Dermis blood vessel endothelial cell (primary cell): ENCODE measurements around the gene NOP14. TPM values are rescaled to one million over a fixed set of nuclear protein-coding genes. Genes with fewer than 3 reads are reported as not detected.
"Not testable (repeated sequence)": the region's sequence is repeated elsewhere in the genome, so short reads cannot be mapped to it uniquely, and the experiment has no call there.

Experiments used
- DNase-seq: peaks from one replicate; pipeline ENCODE4 v3.0.0; 2010
- total RNA-seq: library from RNA; depleted of rRNA; stranded (reverse); fragments of >200 nt; gene quantifications from 2 replicates; pipeline ENCODE4 v1.2.3, GENCODE V29; 2014

NOP14 gene
- 18.5 and 32.4 TPM in 2 replicates for total RNA-seq

DNA sequence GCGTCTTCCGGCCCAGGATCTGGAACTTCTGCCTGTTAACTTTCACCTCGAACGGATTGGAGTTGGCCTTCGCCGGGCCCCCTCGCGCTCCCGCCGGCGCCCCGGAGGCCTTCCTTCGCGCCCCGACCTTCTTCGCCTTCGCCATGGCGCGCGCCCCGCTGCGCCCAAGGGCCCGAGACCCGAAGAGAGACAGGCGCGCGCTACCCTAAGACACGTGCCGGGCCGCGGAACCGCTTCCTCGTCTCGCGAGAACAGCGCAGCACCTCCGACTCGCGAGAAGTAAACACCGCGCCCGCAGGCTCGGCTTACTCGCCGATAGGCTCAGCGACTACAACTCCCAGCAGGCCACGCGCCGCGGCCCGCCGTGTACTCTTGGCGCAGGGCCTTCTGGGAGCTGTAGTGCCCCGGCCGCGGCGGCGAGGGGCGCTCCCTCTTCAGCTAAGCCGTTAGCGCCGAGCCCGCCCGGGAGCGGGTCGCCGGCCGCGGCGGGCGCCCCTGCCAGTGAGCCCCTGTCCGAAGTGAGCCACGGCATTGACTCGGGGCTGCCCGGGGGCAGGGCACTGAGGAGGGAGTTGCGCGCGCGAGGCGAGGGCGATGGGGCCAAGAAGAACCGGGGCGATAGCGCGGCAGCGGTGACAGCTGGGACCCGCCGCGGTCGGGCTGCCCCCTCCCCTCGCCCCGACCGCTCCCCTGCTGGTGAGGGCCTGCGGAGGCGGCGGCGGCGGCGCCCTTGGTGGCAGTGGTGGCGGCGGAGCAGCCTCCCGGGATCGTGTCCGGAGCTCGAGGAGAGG is at the start of gene NOP14, which contains the start of gene GRK4:
TSS of gene NOP14 (minus strand) at position 232 of the 791 bp plus-strand sequence. CDS start at position 145, 87 bp downstream.
TSS of gene GRK4 (plus strand) at position 397 of the 791 bp plus-strand sequence. CDS start 500 bp downstream, outside the sequence.
- DNase-seq, result peak; percentile 99

DNA sequence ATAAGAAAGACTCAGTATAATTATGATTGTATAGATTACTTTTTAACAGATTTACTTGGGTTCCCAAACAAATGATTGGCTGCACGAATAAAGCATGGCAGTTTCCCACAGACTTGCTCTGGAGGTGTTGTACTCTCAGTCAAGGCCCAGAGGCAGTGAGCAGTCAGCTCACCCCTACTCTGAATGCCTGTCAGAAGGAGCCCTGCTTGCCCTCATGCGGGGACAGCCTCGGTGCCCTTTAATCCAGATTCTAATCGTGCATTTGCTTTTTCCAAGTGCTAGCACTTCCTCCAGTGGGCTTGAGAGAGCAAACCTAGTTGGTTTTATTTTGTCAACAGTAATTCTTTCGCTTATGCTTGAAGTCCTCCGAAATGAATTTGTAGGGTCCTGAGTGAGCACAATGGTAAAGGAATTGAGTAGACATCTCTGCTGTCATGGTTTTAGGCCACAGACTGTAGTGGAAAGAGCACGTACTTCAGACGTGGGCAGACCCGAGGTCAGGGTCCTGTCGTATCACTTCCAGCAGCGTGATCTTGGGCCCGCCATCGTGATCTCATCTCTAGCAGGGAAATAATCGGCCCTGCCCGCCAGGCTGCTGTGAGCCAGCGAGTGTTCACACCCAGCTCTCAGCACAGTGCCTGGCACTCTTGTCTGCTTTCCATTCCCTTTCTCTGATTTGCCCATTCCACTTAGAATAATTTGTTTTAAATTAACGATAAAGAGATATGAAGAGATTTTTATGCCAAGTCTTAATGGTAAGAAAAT is 48.4 kb upstream of the NOP14 start:
- no peak for DNase-seq

DNA sequence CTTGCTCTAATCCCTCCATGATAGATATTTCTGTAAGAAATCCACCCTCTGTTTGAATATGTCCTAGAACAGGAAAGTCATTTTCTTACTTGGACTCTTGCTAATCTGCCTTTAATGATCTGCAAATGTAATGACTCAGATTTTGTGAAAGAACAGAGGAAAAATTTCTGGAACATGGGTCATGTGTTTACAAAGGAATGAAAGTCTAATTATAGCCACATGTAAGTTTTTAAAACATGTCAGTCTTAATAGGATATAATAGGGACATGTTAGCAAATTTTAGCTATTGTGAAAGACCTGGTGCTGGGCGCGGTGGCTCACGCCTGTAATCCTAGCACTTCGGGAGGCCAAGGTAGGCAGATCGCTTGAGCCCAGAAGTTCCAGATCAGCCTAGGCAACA is 47.8 kb upstream of the NOP14 start:
- DNase-seq, result peak; percentile 5

DNA sequence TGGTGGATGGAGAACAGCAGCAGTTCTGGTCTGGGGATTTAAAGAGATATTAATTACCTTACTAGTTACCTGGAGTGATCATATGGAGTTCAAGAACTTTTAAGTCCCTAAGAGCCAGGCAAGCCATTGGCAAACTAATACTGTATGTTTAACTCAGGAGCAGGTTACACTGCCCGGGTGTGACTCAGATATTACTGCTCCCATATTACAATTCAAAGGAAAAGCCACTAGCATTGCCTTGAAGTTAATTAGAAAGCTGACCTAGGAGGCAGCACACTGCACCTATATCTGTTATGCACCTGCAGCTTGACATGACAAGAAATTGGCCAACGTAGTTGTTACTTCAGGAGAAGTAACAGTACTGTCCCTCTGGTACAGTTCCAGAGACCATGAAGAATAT is 47.4 kb upstream of the NOP14 start:
- no peak for DNase-seq

DNA sequence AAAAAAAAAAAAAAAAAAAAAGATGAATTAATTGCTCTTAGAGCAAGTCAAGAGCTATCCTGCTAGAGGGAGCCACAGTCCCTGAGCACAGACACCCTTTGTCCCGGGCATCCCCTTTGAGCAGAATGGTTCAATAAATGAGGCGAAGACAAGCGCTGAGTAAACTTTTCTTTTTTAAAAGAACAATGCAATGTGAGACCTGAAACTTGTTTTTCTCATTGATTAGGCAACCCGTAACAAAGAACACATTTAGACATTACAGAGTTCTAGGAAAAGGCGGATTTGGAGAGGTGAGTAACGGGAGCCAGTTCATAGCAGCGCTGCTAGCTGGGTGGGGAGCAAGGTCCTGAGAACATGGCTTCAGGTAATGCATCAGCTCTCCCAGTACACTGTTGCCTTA is 46.2 kb upstream of the NOP14 start:
- DNase-seq, result peak; percentile 19

DNA sequence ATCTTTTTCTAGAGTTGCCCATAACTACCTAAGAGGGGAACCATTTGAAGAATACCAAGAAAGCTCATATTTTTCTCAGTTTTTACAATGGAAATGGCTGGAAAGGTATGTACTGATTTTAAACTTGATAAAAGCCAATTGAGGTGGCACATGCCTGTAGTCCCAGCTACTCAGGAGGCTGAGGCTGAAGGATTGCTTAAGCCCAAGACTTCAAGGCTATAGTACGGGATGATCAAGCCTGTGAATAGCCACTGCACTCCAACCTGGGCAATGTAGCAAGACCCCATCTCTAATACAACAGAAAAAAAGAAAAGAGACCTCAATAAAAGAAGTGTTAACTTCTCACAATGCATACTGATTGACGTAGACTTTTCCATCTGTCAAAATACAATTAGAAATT is 44.5 kb upstream of the NOP14 start:
- DNase-seq, result no peak

DNA sequence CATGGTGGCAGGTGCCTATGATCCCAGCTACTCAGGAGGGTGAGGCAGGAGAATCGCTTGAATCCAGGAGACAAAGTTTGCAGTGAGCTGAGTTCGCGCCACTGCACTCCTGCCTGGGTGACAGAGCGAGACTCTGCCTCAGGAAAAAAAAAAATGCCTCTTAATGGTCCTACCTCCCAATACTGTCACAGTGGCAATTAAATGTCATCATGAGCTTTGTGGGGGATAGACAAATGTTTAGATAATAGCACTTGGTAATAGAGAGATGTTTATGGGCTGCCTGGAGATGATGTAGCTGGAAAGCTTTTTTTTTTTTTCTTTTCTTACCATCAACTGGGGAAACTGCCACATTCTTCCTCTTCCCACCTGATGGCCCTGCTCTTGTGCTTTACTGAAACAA is 33.2 kb upstream of the NOP14 start:
- no peak for DNase-seq

DNA sequence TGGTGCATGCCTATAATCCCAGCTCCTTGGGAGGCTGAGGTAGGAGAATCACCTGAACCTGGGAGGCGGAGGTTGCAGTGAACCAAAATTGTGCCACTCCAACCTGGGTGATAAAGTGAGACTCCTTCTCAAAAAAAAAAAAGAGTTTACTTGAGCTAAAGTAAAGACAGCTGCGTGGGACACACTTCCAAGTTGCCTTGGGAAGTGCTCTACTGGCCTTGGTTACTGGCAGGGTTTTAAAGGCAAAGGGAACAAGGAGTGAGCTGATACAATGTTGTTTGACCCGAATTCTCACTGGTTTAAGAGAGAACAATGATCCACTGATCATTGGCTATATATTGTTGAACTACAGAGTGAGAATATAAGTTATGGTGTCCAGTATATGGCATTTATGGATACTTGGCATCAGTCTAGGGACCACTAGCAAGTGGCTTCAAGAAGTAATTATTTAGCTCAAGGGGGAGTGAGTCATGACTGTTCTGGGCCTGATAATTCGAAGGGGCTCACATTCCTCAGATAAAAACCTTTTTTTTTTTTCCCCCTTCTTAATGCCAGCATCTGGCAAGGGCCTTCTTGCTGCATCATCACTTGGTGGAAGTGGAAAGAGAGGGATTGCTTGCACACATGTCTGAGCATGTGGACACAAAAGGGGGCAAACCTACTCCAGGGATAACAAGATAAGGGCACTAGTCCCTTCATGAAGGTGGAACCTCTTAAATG is 32.5 kb upstream of the NOP14 start:
- no peak for DNase-seq

DNA sequence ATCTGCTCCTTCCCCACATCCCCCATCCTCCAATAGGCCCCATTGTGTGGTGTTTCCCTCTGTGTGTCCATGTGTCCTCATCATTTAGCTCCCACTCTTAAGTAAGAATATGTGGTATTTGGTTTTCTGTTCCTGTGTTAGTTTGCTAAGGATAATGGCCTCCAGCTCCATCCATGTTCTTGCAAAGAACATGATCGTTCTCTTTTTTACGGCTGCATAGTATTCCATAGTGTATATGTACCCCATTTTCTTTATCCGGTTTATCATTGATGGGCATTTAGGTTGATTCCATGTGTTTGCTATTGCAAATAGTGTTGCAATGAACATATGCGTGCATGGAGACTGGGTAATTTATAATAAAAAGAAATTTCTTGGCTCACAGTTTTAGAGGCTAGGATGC is 31.7 kb upstream of the NOP14 start:
- DNase-seq, result no peak

DNA sequence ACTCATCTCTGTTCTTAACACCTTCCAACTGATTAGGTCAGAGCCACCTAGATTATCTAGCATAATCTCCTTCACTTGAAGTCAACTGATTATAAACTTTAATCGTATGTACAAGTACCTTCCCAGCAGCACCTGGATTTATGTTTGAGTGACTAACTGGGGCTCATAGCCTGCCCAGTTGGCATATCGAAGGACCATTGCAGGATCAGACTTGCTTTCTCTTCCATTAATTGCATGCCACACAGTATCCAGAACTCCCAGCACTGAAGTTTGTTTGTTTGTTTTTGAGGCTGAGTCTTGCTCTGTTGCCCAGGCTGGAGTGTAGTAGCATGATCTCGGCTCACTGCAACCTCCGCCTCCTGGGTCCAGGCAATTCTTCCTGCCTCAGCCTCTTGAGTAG is 28.0 kb upstream of the NOP14 start:
- DNase-seq, result no peak

DNA sequence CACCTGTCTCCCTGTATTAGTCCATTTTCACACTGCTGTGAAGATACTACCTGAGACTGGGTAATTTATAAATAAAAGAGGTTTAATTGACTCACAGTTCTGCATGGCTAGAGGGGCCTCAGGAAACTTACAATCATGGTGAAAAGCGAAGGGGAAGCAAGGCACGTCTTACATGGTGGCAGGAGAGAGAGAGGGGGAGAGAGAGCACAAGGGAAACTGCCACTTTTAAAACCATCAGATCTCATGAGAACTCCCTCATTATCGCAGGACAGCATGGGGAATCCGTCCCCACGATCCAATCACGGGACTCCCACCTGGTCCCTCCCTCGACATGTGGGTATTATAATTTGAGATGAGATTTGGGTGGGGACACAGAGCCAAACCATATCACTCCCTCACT is 20.5 kb upstream of the NOP14 start:
- DNase-seq, result not testable (repeated sequence)

DNA sequence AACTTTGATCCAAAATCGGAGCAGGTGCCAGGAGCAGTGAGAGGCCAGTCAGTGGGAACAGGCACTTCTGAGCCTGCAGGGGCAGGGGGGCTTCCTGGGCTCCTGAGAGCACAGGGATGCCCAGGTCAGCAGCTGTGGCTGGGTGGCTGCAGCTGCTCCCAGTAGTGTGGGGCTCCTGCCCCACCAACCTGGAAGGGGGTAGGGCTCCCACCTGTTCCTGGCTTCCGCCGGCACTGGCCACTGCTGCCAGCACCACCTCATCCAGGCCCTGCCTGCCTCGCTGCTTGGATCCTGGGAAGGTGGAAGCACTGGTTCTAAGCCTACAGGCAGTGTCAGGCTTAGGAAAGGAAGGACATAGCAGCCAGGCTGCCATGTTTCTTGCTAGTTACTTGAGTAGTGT is 18.8 kb upstream of the NOP14 start:
- no peak for DNase-seq

DNA sequence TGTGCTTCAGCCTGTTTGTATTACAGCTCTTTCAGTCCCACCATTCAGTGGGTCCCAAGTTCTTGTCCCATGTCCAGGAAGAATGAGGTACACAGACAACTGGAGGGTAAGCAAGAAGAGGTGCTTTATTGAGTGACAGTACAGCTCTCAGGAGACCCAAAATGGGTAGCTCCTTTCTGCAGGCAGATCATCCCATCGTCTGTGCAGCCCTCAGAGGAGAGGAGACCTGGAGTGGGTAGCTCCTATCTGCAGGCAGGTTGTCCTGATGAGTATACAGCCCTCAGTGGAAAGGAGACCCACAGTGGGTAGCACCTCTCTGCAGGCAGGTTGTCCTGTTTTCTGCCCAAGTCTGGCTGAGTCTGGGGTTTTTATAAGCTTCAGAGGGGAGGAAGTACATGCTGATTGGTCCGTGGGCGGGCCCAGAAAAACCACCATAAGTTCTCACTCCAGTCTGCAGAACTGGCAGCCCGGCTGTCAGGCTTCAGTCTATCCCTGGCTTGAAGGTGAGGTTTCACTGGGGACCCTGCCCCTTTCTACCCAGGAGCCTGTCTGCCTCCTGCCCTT is 18.1 kb upstream of the NOP14 start:
- no peak for DNase-seq

DNA sequence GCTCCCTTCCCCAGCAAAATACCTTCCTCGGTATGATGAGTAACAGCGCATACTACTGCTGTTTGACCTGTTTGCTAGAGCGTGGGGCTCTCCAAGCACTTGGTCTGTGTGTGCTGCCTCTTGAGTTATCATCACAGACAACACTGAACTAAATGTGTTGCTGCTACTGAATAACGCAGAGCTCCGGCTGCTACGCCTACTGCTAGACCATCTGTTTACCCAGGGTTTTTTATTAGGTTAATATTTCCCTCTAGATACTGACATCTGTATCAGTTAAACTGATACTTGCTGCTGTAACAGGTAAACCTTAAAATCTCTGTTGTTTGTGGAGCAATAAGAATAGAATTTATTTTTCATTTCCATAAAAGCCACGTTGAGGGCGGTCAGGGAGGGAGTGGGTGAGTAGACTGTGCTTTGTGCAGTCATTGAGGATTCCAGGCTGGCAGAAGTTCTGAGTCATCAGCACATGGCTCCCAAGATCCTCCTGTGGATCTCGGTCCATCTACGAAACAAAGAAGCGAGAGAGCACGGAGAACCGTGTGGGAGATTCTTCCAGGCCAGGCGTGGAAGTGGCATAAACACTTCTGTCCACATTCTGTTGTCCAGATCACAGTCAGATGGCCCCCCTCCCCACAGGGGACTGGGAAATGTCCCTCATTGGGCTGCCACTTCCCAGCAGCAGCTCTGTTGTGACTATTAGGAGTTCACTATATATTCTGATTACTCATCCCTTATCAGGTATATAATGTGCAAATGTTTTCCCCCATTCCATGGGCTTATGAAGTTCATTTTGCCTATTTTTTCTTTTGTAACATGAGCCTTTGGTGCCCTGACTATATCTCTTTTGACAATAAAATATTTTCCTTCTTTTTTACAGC is 14.2 kb upstream of the NOP14 start:
- DNase-seq, result peak; percentile 45

DNA sequence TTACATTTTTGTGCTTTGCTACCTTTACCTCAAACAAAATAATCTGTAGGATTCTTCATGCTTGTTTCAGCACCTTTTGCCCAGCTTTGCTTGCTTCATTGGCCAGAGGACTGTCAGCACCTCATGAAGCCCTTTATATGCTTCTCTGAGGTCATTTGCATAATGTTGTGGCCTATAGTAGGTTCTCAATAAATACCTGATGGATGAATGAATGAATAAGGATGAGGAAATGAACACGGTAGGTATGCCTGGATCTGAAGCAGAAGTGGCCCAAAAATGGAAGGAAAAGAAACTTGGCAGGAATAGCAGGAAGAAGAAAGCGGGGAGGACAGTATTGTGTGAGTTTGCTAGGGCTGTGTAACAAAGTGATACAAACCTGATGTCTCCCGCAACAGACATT is 8.1 kb upstream of the NOP14 start:
- no peak for DNase-seq

DNA sequence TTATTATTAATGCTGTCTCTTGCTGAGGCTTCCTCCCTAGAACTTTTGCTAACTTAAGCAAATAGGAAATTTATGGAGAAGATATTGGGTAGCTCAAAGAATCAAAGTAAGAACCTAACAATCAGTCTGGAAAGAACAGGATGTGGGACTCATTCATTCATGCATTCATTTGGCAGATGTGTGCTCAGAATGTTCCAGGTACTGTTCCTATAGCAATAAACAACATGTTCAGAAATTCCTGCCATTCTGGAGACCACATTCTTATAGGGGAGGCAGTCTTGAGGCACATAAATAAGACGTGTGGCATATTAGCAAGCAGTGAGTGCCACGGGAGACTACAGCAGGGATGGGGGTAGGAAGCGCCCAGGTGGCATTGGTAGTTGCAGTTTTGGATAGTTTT is 5.2 kb upstream of the NOP14 start:
- DNase-seq, result peak; percentile 70

DNA sequence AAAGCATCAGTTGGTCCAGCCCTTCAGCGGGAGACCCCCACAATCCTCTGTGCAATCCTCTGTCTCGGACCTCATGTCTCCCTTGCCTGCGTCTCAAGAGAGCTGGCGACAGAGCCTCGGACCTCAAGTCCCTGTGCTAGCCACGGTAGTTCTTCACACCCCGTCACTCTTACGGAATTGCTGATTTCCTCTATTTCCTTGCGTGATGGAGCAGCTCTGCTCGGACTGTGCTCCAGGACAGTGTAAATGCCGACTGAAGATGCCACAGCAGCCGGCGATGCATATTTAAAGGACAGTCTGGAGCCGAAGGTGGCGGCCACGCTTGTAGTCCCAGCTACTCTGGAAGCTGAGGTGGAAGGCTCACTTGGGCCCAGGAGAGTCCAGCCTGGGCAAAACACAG is 2.1 kb upstream of the NOP14 start:
- DNase-seq, result no peak

DNA sequence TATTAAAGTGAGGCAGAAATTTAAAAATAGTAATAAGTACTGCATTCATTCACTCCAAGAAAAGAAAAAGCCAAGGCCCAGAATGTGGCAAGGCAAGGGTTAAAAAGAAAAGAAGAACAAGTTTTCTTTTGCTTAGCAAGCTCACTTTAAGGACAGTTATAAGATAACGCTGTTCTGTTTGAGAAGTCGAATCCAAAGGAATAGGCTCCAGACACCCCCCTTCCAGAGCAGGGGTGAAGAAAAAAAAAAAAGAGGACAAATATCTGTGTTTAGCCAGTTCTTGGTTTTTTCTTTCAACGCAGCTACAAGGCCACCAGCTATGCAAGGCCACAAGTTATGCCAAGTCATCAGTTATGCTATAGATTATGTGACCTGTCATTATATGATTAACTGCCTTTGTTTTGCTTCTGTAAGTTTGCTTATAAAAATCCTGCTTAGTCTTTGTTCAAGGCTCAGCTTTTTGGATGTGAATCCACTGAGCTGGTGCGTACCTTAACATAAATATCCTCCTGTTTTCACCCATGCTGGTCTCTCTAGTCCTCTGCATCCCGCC is 1.6 kb upstream of the NOP14 start:
- DNase-seq, result no peak

DNA sequence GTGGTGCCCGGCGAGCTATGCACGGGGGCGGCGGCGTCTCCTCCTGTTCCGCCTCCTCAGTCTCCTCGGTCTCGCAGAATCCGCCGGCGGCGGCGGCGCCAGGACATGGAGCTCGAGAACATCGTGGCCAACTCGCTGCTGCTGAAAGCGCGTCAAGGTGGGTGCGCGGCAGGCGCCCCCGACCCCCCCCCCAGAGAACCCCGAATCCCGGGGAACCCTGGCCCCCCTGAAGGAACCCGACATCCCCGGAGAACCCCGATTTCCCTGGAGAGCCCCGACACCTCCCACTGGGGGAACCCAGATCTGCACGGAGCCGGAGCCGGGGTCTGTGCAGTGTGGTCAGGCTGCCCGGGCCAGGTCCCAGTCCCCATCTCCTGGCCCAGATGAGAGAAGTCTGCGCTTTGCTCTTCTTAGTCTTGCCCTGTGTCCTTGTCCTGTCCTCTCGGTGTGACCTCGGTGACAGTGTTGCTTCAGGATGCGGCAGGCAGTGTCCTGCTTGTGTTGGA is 813 bp upstream of the NOP14 start:
- peak; percentile 71 for DNase-seq

DNA sequence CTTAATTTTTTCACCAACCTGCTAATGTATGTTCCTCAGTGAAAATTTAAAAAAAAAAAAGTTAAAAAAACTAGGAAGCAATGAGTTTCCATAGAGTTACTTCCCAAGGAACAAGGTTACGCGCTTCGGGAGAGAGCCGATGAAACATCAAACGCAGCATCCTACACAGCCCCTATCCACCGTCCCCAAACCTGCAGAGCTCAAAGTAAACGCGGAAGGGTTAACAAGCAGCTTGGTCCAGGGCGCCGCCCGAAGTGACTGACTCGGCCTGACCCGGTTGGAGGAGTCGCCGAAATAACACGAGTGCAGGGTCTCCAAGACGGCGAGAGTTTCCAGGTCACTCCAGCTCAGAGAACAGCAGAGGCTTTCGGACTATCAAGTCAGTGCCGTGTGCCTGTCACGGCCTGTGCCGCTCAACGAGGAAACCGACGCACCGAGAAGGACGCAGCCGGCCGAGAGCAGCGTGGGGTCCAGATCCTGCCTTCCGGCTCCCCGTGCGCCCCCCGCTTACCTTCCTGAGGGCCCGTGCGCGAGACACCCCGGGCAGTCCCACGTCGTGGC is 512 bp downstream of the NOP14 start:
- DNase-seq, result peak; percentile 73

DNA sequence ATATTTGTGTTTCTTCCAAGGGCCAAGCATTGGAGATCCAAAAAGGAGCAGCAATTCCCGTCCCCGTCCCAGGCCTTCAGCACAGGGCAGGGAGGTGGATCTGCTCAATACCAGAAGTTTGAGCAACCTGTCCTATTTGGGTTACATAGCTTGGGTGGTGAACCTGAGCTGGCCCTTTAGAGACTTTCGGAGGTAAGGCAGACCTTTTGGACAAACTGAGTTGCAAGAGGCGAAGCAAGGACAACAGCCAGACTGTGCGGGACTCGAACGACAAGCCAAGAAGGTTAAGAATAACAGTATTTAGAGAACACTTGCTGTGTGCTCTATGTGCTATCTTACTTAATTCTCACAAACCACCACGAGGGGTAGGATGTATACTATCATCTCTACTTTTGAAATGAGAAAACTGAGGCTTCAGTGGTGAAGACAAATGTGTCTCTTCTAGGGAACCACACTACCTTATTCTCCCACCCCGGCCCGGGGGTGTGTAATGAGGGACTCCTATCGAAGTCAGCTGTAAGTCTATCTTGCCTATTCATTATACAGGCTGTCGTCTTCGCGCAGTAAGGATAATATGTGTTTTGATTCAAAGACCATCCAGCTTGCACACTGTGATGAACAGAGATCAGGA is 1.3 kb downstream of the NOP14 start:
- DNase-seq, result peak; percentile 19
